ENCODE results near the gene GALNT3.

GALNT3 gene

DNA sequence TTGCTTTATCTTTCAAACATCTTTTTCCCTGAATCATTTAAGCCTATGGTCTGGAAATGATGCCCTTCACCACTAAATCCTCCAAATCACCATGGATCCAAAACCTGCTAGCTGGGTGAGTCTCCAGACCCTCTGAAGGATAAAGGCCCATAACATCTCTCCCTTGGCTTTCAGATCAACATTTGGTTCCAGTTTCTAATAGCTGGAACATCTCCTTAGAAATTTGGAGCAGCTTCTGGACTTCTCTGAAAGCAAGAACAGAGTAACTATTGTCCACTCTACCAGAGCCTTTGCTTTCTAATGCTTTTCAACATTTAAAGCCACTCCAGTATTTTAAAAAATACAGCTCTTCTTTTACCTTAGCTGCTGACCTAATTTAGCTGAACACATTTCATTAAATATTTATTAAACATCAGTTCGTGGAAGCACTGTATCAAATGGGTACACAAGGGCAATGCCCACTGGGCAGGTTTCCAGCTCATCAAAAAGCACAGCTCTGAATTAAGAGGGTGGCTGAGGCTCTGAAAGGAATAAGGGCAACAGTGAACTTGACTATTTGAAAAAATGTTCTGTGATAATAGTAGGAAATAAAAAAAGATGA lies 75.3 kb downstream of the GALNT3 start:
- no peak for DNase-seq

DNA sequence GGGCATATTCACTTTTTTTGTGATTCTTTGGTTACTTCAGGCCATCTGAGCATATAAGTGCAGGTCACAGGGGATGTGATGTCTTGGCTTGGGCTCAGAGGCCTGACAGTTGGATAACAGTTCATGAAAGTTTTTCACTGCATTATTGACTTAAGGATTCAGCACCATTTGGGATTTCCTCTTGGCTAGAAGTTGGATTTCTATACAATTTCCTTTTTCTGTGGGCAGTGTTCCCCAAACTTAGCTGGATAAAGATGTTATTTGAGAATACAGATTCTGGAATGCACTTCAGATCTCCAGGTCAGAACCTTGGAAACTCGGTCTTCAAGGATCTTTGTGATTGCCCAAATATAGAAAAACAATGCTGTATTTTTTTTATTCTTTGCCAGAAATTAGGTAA lies 78.0 kb downstream of the GALNT3 start:
- no peak for DNase-seq

DNA sequence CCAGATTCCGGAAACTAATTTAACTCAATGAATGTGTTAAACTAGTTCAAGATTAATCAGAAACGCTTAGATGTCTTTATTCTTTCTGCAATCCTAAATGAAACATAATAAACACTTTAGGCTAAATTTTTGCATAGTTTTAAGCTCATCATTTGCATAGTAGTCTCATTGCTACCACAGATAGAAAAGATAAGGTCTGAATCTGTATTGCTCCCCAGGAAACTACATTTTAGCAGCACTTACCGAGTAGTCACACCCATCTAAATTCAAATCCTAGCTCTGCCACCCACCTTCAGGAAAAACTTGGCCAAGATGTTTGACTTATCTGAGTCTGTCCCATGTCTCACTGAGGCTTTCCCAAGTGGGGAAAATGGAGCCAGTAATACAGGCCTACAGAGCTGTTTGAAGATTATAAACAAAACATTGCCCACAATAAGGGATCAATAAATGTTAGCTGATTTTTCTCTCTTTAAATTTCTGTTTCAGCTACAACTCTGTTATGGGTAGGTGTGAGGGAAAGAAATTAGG lies 87.0 kb downstream of the GALNT3 start:
- DNase-seq, result no peak

DNA sequence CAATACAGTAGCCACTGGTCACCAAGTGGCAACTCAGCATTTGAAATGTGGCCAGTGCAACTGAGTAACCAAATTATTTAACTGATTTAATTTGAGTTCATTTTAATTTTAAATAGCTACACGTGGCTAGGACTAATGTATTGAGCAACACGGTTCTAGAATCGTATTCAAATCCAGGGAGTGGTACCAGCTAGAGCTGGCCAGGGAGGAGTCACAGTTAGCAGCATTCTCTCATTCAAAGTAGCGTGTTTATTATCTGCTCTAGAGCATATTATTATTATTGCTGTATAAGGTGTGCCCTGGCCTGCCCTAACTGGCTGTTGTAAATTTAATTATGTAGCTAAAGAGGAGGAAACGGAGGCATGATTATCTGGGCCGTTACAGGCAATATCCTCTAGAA lies 92.9 kb downstream of the GALNT3 start:
- DNase-seq, result no peak

DNA sequence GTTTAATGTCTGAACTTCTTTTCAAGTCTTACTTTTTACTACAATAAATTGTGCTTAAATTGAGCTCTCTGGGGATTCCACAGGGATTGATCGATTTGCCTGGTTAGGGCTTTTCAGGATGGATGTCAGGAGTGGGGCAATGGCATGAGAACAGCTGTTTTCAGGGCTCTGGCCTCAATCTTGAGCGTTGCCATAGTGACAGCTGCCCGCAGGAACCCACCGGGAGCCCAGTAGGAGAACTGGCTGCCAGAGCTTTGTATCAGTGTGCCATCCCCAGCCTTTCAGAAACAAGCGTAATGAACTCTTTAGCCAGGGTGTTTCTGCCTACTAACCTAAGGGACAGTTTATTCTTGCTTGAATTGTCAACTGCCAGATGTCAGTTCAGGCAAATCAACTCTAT lies 93.5 kb downstream of the GALNT3 start:
- no peak for DNase-seq

DNA sequence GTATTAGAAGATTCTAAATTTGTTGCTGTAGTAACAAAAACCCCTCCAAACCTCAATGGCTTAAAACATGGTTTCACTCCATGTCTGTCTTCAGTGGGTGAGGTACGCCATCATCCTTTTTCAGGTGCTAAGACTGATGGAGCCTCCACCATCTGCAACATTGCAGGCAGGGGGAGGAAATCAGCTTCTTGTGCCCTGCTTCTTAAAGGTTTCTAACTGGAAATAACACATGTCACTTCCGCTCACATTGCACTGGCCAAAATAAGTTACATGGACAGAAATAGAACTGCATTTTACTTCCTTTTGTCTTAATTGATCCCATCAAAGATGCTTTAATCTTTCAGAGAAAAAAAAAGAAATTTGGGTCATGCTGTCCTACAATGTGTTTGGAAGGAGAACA lies 94.1 kb downstream of the GALNT3 start:
- no peak for DNase-seq

DNA sequence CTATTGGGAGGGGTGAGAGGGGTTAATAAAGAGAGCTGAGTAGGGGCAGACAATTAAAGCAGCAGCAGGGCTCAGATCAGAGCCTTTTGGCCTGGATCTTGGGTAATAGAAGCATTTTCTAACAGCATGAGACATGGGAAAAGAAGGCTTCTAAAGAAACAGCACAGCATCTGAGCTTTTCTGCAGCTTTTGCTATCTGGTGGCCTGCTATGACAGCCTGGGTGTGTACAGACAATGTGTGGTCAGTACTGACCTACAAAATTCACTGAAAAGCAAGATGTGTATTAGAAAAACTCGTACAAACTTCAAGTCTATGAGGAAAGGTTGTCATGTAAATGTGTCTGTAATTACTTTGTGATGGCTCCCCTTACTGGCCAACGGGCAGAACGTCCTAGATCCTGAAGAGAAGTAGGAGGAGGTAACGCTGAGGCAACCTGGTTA lies 95.6 kb downstream of the GALNT3 start:
- DNase-seq, result peak; percentile 35

DNA sequence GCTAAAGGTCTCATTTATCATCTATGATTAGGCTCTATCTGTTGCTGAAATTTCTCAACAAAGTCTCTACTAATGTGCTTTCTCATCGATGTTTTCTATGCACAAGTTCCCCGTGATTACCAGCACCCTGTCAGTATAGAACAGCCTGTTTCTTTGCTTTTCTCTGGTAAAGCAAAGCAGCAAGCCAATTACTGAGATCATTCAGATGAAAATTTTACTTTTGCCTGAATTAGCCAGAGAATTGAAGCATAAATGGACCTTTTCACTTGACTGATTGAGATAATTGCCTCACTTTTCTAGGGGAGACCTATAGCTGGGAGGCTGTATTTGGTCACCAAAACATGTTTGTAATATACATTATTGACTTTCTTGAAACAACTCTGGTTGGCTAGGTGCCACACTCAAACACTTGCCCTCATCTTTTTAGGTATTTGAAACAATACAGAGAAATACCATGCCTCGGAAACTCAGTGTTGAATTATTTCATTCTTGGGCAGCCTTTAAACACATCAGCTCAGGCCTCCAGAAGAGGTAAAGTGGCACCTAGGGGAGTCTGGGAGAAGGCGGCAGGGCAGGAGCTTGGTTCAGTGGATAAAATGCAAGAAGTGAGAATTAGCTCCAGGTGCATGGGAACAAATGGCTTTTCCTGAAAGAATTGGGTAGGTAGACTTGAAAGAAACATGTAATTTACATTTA lies 96.2 kb downstream of the GALNT3 start:
- no peak for DNase-seq

Measured in NCI-H524 treated with DMSO at 0.1 percent for 48 hours (cell line).